ENCODE results near the gene ANKRD6.

- TF ChIP-seq CTCF (conservative IDR thresholded peaks at IDR 0.05; ENCODE audit: low read depth, low read length) (no peak), EZH2 (IDR thresholded peaks at IDR 0.05; ENCODE audit: borderline replicate concordance, low read depth, low read length, poor library complexity, severe bottlenecking) (no peak)
Observed at GRCh38 chr6:89585154-89585553, 152.2 kb downstream of the ANKRD6 start.

Data from A673 (cell line).